RWPE1 (cell line): ENCODE results near the gene USPL1.

ENCODE experiments used
- CTCF ChIA-PET: fragments of 350-600 bp; sonication (Branson Sonifier 250); formaldehyde crosslinking; extraction: SDS; loops from one replicate; lab custom pipeline; 2021; lab: Yijun Ruan, JAX
- POLR2A ChIA-PET: fragments of 400-600 bp; formaldehyde crosslinking; extraction: SDS; loops from one replicate; lab custom pipeline; 2020; ENCODE audit warnings: antibody characterized with exemption; ENCODE audit not compliant: low non-redundant PET; lab: Yijun Ruan, JAX
- DNase-seq: peaks from one replicate; pipeline ENCODE4 v3.0.0; 2012; ENCODE audit warnings: low spot score
- H3K27ac ChIP-seq: fragments of 450-650 bp; 2 replicates; pipeline ENCODE4 v1.5.1; 2017
- TF ChIP-seq, protein P1 (sequence below): fragments of 450-650 bp; conservative IDR thresholded peaks from 2 replicates; pipeline ENCODE4 v1.5.1; 2017; ENCODE audit warnings: low read depth, mild to moderate bottlenecking

The USPL1 gene

DNA sequence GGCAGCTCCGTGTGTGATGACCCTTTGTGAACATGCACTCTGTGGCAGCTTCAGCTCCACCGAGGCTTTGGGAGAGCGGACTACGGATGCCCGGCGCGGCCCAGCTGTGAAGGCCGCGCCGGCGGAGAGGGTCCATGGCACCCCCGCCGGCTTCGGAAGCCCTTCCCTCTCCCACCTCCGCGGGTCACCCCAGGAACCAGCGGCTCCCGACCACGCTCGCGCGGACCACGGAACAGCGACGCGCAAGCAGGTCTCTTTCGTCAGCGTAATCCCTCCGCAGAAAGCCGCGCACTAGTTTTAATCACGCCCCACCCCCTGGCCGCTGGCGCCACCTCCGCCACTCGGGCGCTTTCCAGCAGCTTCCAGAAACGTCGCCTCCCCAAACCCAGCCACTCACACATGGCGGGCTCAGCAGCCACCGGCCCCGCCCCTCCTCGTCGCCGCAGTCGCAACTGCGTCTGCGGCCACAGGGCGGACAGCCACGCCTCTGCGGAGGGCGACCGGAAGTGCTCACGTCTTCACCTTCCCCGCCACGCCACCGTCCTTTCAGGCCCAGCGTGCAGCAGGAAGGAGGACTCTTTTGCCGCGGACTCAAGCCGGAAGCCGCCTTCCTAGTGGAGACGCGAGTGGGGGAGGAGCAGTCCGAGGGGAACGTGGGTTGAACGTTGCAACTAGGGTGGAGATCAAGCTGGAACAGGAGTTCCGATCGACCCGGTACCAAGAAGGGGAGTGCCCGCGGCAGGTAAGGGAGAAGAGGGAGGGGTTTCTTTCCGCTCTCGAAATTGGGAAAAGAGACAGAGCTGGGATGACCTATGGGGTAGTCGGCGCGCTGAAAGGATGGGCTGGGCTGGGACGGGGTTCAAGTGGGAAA, at the start of gene USPL1:
Gene USPL1 (plus strand): TSS at position 606 of the 871 bp plus-strand sequence. CDS start 3,221 bp downstream, outside the sequence.
- TF ChIP-seq, protein P1, sequence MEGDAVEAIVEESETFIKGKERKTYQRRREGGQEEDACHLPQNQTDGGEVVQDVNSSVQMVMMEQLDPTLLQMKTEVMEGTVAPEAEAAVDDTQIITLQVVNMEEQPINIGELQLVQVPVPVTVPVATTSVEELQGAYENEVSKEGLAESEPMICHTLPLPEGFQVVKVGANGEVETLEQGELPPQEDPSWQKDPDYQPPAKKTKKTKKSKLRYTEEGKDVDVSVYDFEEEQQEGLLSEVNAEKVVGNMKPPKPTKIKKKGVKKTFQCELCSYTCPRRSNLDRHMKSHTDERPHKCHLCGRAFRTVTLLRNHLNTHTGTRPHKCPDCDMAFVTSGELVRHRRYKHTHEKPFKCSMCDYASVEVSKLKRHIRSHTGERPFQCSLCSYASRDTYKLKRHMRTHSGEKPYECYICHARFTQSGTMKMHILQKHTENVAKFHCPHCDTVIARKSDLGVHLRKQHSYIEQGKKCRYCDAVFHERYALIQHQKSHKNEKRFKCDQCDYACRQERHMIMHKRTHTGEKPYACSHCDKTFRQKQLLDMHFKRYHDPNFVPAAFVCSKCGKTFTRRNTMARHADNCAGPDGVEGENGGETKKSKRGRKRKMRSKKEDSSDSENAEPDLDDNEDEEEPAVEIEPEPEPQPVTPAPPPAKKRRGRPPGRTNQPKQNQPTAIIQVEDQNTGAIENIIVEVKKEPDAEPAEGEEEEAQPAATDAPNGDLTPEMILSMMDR = no peak
- ChIA-PET CTCF (interaction anchor here (0.7 to 0.8 kb wide), 4 partner anchors 54 to 177 kb away, joined by 3 to 4 read pairs (median 4); no protein-coding TSS in a partner anchor), POLR2A (no interaction called here)
- DNase-seq = peak; percentile 92
- peak within 1 kb of the TSS; percentile 98 for H3K27ac ChIP-seq

DNA sequence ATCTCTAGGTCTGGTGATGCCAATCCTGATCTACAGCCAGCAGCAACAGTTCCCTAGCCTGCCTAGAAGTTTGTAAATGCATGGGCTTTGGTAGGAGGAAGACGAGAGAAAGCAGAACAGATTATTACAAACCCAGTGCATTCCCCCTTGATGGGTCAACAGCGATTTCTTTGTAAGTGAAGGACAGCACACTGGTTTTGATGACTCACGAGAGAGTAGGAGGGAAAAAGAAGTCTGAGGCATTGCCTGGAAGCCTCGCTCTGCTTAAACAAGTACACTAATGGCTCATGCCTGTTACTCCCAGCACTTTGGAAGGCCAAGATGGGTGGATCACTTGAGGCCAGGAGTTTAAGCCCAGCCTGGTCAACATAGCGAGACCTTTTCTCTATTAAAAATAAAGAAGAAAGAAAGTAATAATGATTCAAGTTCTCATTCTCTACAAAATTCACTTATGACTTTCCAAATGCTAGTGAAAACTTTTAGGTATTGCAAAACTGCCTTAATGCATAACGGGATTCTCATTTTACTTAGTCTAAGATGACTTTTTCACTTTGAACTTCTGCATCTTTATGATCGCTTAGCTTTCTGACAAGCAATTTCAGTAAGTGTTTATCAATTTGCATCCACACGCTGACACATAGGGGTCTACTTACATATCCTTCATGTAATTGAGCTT, 47.7 kb upstream of the USPL1 start:
- TF ChIP-seq, protein P1 = no peak
- H3K27ac ChIP-seq = no peak overlapping the region
- peak; percentile 75 for DNase-seq
- ChIA-PET CTCF (no interaction called here), POLR2A (no interaction called here)

DNA sequence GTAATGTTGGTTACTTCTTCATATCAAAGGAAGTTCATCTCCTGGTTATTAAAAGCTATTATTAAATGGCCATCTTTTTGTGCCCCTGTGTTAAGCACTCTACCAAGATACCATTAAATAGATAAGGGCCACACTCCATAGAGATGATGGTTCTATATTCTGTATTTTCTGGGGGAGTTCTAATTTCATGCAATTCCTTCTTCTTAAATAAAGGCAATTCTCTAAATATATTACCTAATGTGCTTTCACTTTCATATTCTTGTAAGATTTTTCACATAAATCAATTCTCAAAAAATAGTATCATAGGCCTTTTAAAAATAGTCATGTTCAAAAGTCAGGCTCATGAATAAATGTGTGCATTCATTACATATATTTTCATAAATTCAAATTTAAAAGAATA, 47.0 kb upstream of the USPL1 start:
- TF ChIP-seq, protein P1 = no peak
- ChIA-PET CTCF (interaction anchor here (0.6 kb wide), 1 partner anchor 402 kb away, joined by 4 read pairs; no protein-coding TSS in a partner anchor), POLR2A (no interaction called here)
- H3K27ac ChIP-seq = no peak overlapping the region
- DNase-seq = no peak

DNA sequence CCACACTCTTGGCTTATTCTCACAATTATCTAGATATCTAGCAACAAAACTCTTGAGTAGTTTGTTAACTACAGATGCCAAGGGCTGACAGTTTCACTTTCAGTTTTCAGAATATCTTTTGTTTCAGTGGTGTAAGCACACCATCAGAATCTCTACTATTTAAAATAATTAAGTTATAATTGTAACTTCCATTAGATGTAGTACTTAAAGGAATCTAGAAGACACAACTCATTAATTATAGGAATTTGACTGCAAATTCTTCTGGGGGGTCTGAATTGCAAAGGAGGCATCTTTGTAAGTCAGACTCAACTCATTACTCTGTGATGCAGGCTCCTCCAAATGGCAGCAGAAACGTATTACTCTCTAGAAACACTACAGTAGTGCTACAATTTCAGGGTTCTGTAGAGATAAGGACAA, 44.9 kb upstream of the USPL1 start:
- CTCF ChIA-PET = no interaction called here
- TF ChIP-seq, protein P1 = peak; percentile 51
- POLR2A ChIA-PET = no interaction called here
- DNase-seq = peak; percentile 23
- H3K27ac ChIP-seq = no peak overlapping the region

DNA sequence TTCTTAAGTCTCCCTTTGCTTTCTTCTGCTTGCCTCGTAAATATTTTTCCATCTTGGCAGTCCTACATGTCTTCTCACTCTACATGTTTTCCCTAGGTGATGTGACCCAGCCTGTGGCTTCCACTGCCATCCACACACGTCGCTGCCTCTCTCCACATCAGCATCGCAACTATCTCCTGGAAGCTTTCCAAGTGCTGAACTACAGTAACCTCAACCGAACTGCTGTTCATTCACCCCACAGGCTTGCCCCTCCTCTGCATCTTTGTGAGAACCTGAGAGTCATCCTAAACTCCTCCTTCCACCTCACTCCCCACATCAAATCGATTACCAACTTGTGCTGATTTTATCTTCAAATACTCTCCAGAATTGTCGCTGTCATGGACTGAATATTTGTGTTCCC, 41.2 kb upstream of the USPL1 start:
- CTCF ChIA-PET = no interaction called here
- peak; percentile 5 for DNase-seq
- POLR2A ChIA-PET = interaction anchor here (0.5 to 0.6 kb wide), 2 partner anchors 8 to 191 kb away, joined by 3 to 4 read pairs; no protein-coding TSS in a partner anchor
- TF ChIP-seq, protein P1 = no peak
- H3K27ac ChIP-seq = no peak overlapping the region

DNA sequence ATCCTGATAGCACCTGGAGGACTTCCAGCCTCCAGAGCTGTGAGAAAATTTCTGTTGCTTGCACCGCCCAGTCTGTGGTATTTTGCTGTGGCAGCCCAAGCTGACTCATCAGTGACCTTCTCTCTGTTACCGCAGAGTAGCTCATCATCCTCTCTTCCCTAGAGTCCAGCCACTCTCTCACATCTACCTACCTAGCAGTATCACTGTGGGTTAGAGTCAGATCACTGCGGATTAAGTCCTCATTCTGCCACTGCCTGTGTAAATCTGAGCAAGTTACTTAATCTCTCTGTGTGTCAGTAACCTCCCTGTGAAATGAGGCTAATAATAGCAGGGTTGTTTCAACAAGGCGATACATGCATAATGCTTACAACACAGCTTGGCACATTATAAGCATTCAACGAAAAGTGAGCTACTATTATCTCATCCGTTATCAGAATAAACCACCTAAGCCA, 40.3 kb upstream of the USPL1 start:
- peak; percentile 64 for DNase-seq
- CTCF ChIA-PET = interaction anchor here (0.6 to 0.8 kb wide), 2 partner anchors 14 to 26 kb away, joined by 3 to 4 read pairs; no protein-coding TSS in a partner anchor

More for the DNA sequence above, 40.3 kb upstream of the USPL1 start:
- POLR2A ChIA-PET = no interaction called here
- peak overlapping the region; percentile 39; the same call in 1 of the 2 replicates for H3K27ac ChIP-seq
- TF ChIP-seq, protein P1 = no peak
